Mononuclear cell (primary cell): ENCODE measurements around the gene CNTN4. TPM values are rescaled to one million over a fixed set of nuclear protein-coding genes. Genes with fewer than 3 reads are reported as not detected.

Source experiments
- H3K27me3 ChIP-seq: 2 replicates; pipeline ENCODE4 v1.6.0; 2011; ENCODE audit warnings: low read length, control low read depth; ENCODE audit not compliant: insufficient read depth
- H3K4me1 ChIP-seq: 2 replicates; pipeline ENCODE4 v1.5.1; 2011; ENCODE audit warnings: mild to moderate bottlenecking, low read length, control low read depth; ENCODE audit not compliant: insufficient read depth
- H3K4me3 ChIP-seq: 2 replicates; pipeline ENCODE4 v1.5.1; 2011; ENCODE audit warnings: mild to moderate bottlenecking, low read length, moderate library complexity
- H3K9me3 ChIP-seq: 2 replicates; pipeline ENCODE4 v1.5.1; 2011; ENCODE audit warnings: low read depth, mild to moderate bottlenecking, control low read depth, low read length
- total RNA-seq: library from RNA; depleted of rRNA; stranded (reverse); fragments of >200 nt; gene quantifications from one replicate; pipeline ENCODE4 v1.2.3, GENCODE V29; 2012

The CNTN4 gene
- total RNA-seq, 1 donor, result not detected

- Histone ChIP-seq H3K4me1 (no peaks in the 10 kb centered on the region), H3K27me3 (no peaks in the 10 kb centered on the region), H3K9me3 (no peaks in the 10 kb centered on the region), H3K4me3 (no peak overlapping the region)
Observed at GRCh38 chr3:2114617-2115275, 16.1 kb downstream of the CNTN4 start.

DNA sequence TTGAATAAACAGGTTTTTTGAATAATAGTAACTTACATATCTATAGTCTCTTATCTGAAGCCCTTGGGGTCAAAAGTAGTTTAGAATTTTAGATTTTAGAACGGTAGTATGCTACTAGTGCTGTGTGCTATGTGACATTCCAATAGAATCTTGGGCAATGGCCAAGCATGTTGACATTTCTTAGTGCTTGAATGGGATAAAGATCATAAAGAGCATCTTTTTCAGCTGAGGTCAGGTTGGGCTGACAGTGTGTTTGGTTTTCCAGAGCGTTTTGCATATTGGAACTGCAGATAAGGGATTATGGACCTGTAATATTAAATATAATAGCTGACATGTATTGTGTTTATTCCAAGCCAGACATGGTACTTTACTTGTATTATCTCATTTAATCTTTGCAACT is 32.1 kb downstream of the CNTN4 start:
- Histone ChIP-seq H3K4me1 (no peaks in the 10 kb centered on the region), H3K9me3 (no peaks in the 10 kb centered on the region), H3K27me3 (no peaks in the 10 kb centered on the region), H3K4me3 (no peak overlapping the region)

DNA sequence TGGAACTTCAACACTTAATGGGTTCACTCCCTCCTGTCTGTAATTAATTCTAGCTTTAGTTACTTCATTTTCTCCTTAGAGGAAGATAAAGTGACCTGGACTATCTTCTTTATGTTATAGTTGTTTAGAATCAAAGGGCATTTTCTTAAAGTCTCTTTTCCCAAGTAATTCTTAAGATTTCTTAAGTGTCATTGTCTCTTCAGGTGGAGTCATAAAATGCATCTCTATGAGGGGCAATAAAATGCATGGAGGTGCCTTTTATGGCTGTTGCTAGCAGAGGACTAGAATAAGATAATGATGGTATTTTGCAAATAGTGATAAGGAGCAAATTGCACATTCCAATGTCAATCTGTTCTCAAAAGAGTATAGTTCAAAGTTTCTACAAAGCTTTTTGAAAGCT is 34.5 kb downstream of the CNTN4 start:
- H3K27me3 ChIP-seq, result no peaks in the 10 kb centered on the region
- no peaks in the 10 kb centered on the region for H3K4me1 ChIP-seq

DNA sequence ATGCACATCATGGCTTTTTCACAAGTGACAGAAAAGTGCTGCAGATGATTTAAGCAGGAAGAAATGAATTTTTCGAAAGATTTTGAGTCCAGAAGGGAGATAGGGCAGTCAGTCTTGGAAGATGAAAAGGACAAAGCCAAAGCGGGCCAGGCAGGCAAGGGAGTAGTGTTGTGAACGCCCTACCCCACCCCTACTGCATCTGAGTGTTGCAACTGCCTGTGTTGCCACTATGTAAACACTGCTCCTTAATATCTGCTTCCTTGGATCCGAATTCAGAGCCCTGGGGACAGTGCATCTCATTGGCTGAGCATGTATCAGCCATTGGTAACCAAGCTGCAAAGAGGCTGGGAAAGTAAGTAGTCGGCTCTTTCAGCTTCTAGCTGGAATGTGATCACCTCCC is 39.0 kb downstream of the CNTN4 start:
- H3K9me3 ChIP-seq, result no peaks in the 10 kb centered on the region
- H3K27me3 ChIP-seq, result no peaks in the 10 kb centered on the region
- no peak overlapping the region for H3K4me3 ChIP-seq

More for the DNA sequence above, 34.5 kb downstream of the CNTN4 start:
- Histone ChIP-seq H3K4me3 (no peak overlapping the region), H3K9me3 (no peaks in the 10 kb centered on the region)

GRCh38 chr3:2141482-2141881 is 42.8 kb downstream of the CNTN4 start:
- Histone ChIP-seq H3K4me3 (no peak overlapping the region), H3K27me3 (no peaks in the 10 kb centered on the region), H3K9me3 (no peaks in the 10 kb centered on the region), H3K4me1 (no peaks in the 10 kb centered on the region)

More for the DNA sequence above, 39.0 kb downstream of the CNTN4 start:
- no peaks in the 10 kb centered on the region for H3K4me1 ChIP-seq

DNA sequence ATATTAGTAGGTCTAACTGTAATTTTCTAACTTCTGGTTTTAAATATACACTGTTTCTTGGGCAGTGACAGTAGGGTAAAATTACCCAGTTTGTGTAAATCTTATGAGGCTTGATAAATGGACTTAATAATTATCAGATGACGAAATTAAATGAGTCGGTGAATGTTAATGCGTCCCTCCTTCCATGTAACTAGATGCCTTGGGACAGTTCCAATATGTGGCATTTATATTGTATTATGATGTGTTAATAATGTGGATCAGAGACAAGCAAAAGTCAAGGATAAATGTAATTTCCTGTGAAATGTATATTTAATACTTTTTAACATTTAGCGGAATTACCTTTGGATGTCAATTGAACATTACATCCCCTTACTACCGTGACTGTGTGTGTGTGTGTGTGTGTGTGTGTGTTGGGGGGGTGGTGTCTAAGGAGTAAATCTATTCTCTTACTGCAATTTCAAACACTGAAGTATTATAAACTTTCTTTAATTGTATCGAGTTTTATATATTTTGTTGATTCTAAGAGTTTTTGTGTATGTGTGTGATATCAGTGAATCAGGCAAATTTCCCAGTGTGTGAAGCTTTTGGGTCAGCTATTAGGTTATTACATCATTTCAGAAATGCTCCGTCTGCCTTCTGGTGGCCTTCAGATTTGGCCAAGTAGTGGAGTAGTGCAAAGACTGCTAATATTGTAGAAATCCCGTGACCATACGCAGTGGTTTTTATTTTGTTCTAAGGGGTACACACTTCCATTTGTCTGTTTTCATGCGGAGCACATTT is 50.1 kb downstream of the CNTN4 start:
- Histone ChIP-seq H3K4me3 (no peak overlapping the region), H3K27me3 (no peaks in the 10 kb centered on the region), H3K9me3 (no peaks in the 10 kb centered on the region), H3K4me1 (no peaks in the 10 kb centered on the region)

DNA sequence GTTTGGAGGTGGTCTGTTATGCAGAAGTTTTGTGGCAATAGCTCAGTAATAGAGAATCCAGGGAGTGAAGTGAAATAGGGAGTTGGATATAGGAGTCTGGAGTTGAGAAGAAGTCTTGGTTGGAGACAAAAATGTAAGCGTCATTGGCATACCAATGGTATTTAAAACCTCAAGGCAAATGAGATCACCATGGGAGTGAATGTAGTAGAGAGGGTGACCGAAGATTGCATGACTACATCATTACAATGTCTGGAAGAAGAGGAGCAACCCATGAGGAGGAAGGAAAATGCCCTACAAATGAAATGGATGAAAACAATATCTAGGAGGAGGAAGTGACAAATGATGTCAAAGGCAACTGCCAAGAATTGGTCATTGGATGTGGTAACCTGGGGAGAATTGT is 54.4 kb downstream of the CNTN4 start:
- no peaks in the 10 kb centered on the region for H3K9me3 ChIP-seq
- no peaks in the 10 kb centered on the region for H3K4me1 ChIP-seq
- H3K4me3 ChIP-seq, result no peak overlapping the region
- no peaks in the 10 kb centered on the region for H3K27me3 ChIP-seq

DNA sequence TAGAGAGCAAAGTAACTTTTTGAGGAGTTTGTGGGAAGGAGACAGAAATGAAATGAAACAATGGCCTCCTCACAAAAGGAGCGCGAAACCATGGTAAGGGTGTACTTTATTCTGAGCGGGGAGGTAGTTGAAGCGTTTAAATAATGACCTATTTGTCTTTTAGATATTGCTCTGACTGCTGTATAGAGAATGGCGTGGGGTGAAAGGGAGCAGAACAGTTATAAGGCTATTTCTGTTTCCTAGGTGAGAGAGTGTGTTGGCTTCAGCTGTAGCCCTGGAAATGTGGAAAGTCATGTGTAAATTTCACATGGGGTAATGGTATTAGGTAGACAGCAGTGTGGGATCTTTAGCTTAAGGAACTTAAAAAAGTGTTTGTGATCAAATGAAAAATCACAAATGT is 54.9 kb downstream of the CNTN4 start:
- Histone ChIP-seq H3K4me1 (no peaks in the 10 kb centered on the region), H3K27me3 (no peaks in the 10 kb centered on the region), H3K4me3 (no peak overlapping the region), H3K9me3 (no peaks in the 10 kb centered on the region)

GRCh38 chr3:2154621-2155020 is 56.0 kb downstream of the CNTN4 start:
- H3K27me3 ChIP-seq, result no peaks in the 10 kb centered on the region
- H3K4me3 ChIP-seq, result no peak overlapping the region
- no peaks in the 10 kb centered on the region for H3K9me3 ChIP-seq
- no peaks in the 10 kb centered on the region for H3K4me1 ChIP-seq

GRCh38 chr3:2156244-2156847 is 57.7 kb downstream of the CNTN4 start:
- no peak overlapping the region for H3K4me3 ChIP-seq
- H3K27me3 ChIP-seq, result no peaks in the 10 kb centered on the region
- H3K4me1 ChIP-seq, result no peaks in the 10 kb centered on the region
- no peaks in the 10 kb centered on the region for H3K9me3 ChIP-seq

- H3K4me3 ChIP-seq, result no peak overlapping the region
- no peaks in the 10 kb centered on the region for H3K27me3 ChIP-seq
- H3K4me1 ChIP-seq, result no peaks in the 10 kb centered on the region
- no peaks in the 10 kb centered on the region for H3K9me3 ChIP-seq
Observed at GRCh38 chr3:2158828-2159227, 60.2 kb downstream of the CNTN4 start.

DNA sequence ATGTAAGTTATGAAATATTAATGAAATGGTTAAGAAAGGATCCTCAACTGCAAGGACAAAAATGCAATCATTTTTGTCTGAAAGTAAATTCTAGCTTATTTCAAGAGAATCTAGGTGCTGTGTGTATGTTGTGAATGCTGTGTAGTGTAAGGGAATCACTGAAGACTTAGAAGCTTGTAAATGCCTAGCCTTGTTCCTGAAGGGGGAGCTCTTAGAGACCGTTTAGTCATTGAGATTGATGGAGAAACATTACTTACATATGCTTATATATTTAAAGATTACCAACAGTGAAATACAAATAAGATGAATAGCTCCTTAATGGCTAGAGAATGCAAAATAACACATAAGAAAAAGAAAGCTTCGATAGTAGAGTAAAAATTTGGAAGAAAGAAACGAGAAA is 67.9 kb downstream of the CNTN4 start:
- Histone ChIP-seq H3K27me3 (no peaks in the 10 kb centered on the region), H3K9me3 (no peaks in the 10 kb centered on the region), H3K4me3 (no peak overlapping the region), H3K4me1 (no peaks in the 10 kb centered on the region)

- H3K4me1 ChIP-seq, result no peaks in the 10 kb centered on the region
- H3K4me3 ChIP-seq, result no peak overlapping the region
- no peaks in the 10 kb centered on the region for H3K9me3 ChIP-seq
- H3K27me3 ChIP-seq, result no peaks in the 10 kb centered on the region
Observed at GRCh38 chr3:2172561-2173171, 74.0 kb downstream of the CNTN4 start.

DNA sequence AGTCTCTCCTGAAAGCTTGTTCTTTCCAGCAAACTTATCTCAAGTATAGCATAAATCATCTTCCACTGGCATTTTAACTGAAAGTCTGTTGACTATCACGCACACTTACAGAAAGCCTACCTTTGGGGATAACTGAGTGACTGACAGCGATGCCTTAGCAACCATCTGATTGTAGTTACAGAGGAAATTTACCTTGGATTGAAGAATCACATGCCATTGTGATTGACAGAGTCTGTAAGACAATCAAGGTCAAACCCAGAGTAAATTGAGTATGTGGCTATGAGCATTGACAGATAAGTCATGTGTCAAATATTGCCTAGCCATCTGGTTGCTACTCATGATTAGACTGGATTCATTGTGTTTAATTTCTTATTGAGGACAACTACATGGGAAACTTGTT is 82.0 kb downstream of the CNTN4 start:
- no peaks in the 10 kb centered on the region for H3K27me3 ChIP-seq
- no peaks in the 10 kb centered on the region for H3K9me3 ChIP-seq
- no peaks in the 10 kb centered on the region for H3K4me1 ChIP-seq
- H3K4me3 ChIP-seq, result no peak overlapping the region

DNA sequence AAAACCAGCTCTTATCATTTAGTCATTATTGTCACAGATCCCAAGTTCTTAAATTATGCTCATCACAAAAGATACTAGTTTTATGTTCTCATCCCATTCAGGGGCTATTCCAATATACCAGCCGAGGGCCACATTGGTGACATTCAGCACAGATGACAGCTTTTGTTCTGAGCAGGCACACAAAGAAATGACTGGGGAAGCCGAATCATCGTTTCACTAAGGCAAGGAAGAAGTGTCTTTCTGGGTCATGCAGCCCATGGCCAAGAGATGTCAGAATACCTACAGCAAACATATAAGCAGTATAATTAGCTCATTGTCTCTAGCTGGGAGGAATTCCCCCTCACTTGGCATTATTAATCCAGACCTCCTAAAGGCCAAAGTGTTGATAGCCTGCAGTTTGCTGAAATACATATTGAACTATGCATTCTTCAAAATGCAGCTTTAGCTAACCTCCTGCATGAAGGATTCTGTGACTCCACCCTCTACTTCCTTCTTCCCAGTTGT is 100.2 kb downstream of the CNTN4 start:
- no peak overlapping the region for H3K4me3 ChIP-seq
- H3K9me3 ChIP-seq, result no peaks in the 10 kb centered on the region
- no peaks in the 10 kb centered on the region for H3K4me1 ChIP-seq
- H3K27me3 ChIP-seq, result no peaks in the 10 kb centered on the region
